Neural progenitor cell (in vitro differentiated cells): Measurements from ENCODE around the gene PRF1. TPM values are rescaled to one million over a fixed set of nuclear protein-coding genes. Genes with fewer than 3 reads are reported as not detected.

Source experiments
- DNase-seq: peaks from one replicate; pipeline ENCODE4 v3.0.0-alpha.2; 2016; ENCODE audit warnings: low spot score
- H2AFZ ChIP-seq: fragments of 200-600 bp; sonication (generic); replicated peaks from 2 replicates; pipeline ENCODE4 v1.6.1; 2016; ENCODE audit warnings: antibody characterized with exemption
- H3F3A ChIP-seq: fragments of 200-600 bp; sonication (generic); 2 replicates; pipeline ENCODE4 v1.6.1; 2016; ENCODE audit warnings: antibody characterized with exemption, low read depth
- H3K27ac ChIP-seq: fragments of 200-600 bp; sonication (generic); 2 replicates; pipeline ENCODE4 v1.5.1; 2016; ENCODE audit warnings: mild to moderate bottlenecking
- H3K27me3 ChIP-seq: fragments of 200-600 bp; sonication (generic); 2 replicates; pipeline ENCODE4 v1.6.1; 2016; ENCODE audit warnings: mild to moderate bottlenecking, moderate library complexity
- H3K36me3 ChIP-seq: fragments of 200-600 bp; sonication (generic); 2 replicates; pipeline ENCODE4 v1.5.1; 2016
- H3K4me1 ChIP-seq: fragments of 200-600 bp; sonication (generic); 2 replicates; pipeline ENCODE4 v1.6.1; 2016; ENCODE audit warnings: mixed run types
- H3K4me2 ChIP-seq: fragments of 200-600 bp; sonication (generic); 2 replicates; pipeline ENCODE4 v1.6.1; 2016
- H3K4me3 ChIP-seq: fragments of 200-600 bp; sonication (generic); 2 replicates; pipeline ENCODE4 v1.5.1; 2016
- H3K79me2 ChIP-seq: fragments of 200-600 bp; sonication (generic); 2 replicates; pipeline ENCODE4 v1.6.1; 2016; ENCODE audit warnings: low read depth
- H3K9ac ChIP-seq: fragments of 200-600 bp; sonication (generic); 2 replicates; pipeline ENCODE4 v1.6.1; 2016
- H3K9me3 ChIP-seq: fragments of 200-600 bp; sonication (generic); 2 replicates; pipeline ENCODE4 v1.5.1; 2016; ENCODE audit warnings: low read depth
- H4K20me1 ChIP-seq: fragments of 200-600 bp; sonication (generic); 2 replicates; pipeline ENCODE4 v1.6.1; 2016; ENCODE audit warnings: low read depth
- H3K27ac Mint-ChIP-seq: 3 replicates; pipeline ENCODE4 v1.8.0; 2021; ENCODE audit warnings: mixed read lengths
- H3K27me3 Mint-ChIP-seq: 2 replicates; pipeline ENCODE4 v1.8.0; 2022; ENCODE audit warnings: low read depth, mild to moderate bottlenecking, inconsistent platforms, moderate library complexity, mixed read lengths; ENCODE audit not compliant: insufficient read depth
- H3K36me3 Mint-ChIP-seq: 3 replicates; pipeline ENCODE4 v1.8.0; 2021; ENCODE audit warnings: mixed read lengths
- H3K4me1 Mint-ChIP-seq: 3 replicates; pipeline ENCODE4 v1.8.0; 2021; ENCODE audit warnings: mixed read lengths
- H3K4me3 Mint-ChIP-seq: 3 replicates; pipeline ENCODE4 v1.8.0; 2021; ENCODE audit warnings: mild to moderate bottlenecking, moderate library complexity, mixed read lengths
- H3K9me3 Mint-ChIP-seq: 3 replicates; pipeline ENCODE4 v1.8.0; 2020; ENCODE audit warnings: mixed read lengths
- EZH2 ChIP-seq: fragments of 200-600 bp; sonication (generic); IDR thresholded peaks from 2 replicates; pipeline ENCODE4 v1.6.1; 2017; ENCODE audit warnings: antibody characterized with exemption, mild to moderate bottlenecking, moderate library complexity
- EZH2phosphoT487 ChIP-seq: fragments of 200-600 bp; sonication (generic); IDR thresholded peaks from 2 replicates; pipeline ENCODE4 v1.6.1; 2017; ENCODE audit warnings: antibody characterized with exemption
- total RNA-seq: library from RNA; depleted of rRNA; stranded (reverse); fragments of >200 nt; gene quantifications from 2 replicates; pipeline ENCODE4 v1.2.3, GENCODE V29; 2015; ENCODE audit warnings: low replicate concordance
- TF ChIP-seq, protein P1 (sequence below): fragments of 200-600 bp; sonication (generic); IDR thresholded peaks from 2 replicates; pipeline ENCODE4 v1.5.1; 2017; ENCODE audit warnings: antibody characterized with exemption, mild to moderate bottlenecking

Gene PRF1
- total RNA-seq, 1 donor from 2014 or later = not detected

DNA sequence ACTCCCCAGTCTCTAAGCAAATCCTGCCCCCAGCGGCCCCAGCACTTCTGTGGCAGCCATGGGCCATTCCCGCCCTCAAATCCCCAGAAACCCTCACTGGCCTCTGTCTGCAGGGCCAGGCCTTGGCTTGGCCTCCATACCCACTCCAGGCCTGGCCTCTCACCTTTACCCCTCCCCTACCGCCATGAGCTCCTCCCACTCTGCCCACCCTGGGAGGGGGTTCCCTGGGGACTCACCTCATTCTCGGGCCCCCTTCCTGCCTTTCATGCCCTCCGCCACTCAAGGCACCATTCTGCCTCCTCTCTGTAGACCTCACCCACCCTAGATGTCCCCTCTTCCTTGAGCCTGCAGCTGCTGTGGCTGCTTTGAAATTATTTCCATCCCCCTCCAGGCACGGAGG is 41.0 kb downstream of the PRF1 start:
- peak overlapping the region; percentile 32 for H3K27ac Mint-ChIP-seq

DNA sequence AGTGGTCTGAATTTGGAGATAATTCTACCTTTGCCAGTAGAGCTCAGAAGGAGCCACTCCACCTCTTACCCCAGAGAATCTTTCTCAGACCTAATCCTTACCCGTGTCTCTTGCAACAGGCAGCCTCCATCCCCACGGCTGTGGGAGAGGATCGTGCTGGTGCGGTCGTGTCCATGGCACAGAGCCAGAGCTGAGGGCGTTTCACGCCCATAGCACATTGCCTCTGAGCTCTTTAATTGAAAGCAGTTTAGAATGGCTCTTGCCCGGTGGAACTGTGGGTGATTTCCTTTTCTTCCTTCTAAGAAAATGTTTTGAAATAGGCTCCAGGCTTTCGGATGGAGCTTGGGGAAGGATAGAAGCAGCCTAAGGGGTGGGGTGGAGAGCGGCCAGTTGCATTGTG is 41.5 kb downstream of the PRF1 start:
- Histone ChIP-seq H3K27ac (no peak overlapping the region), H3K27me3 (no peaks in the 10 kb centered on the region), H3F3A (no peaks in the 10 kb centered on the region), H2AFZ (no peak overlapping the region), H3K4me2 (no peak overlapping the region), H3K9ac (no peak overlapping the region), H3K4me3 (no peak overlapping the region), H3K79me2 (no peaks in the 10 kb centered on the region), H3K9me3 (no peaks in the 10 kb centered on the region), H3K4me1 (peaks cover 10% of the 10 kb centered on the region), H4K20me1 (no peaks in the 10 kb centered on the region), H3K36me3 (no peaks in the 10 kb centered on the region)
- no peaks in the 10 kb centered on the region for H3K36me3 Mint-ChIP-seq
- H3K9me3 Mint-ChIP-seq = no peaks in the 10 kb centered on the region
- DNase-seq = no peak
- H3K27ac Mint-ChIP-seq = peak overlapping the region; percentile 72
- peaks cover 39% of the 10 kb centered on the region for H3K4me1 Mint-ChIP-seq
- TF ChIP-seq, protein P1, sequence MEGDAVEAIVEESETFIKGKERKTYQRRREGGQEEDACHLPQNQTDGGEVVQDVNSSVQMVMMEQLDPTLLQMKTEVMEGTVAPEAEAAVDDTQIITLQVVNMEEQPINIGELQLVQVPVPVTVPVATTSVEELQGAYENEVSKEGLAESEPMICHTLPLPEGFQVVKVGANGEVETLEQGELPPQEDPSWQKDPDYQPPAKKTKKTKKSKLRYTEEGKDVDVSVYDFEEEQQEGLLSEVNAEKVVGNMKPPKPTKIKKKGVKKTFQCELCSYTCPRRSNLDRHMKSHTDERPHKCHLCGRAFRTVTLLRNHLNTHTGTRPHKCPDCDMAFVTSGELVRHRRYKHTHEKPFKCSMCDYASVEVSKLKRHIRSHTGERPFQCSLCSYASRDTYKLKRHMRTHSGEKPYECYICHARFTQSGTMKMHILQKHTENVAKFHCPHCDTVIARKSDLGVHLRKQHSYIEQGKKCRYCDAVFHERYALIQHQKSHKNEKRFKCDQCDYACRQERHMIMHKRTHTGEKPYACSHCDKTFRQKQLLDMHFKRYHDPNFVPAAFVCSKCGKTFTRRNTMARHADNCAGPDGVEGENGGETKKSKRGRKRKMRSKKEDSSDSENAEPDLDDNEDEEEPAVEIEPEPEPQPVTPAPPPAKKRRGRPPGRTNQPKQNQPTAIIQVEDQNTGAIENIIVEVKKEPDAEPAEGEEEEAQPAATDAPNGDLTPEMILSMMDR = no peak
- TF ChIP-seq EZH2 (no peak), EZH2phosphoT487 (no peak)
- no peaks in the 10 kb centered on the region for H3K27me3 Mint-ChIP-seq
- no peak overlapping the region for H3K4me3 Mint-ChIP-seq

More for the DNA sequence above, 41.0 kb downstream of the PRF1 start:
- Histone ChIP-seq H3K4me2 (no peak overlapping the region), H3F3A (no peaks in the 10 kb centered on the region), H3K27me3 (no peaks in the 10 kb centered on the region), H2AFZ (no peak overlapping the region), H3K4me1 (peaks cover 10% of the 10 kb centered on the region), H3K27ac (no peak overlapping the region), H3K4me3 (no peak overlapping the region), H3K79me2 (no peaks in the 10 kb centered on the region), H4K20me1 (no peaks in the 10 kb centered on the region), H3K36me3 (no peaks in the 10 kb centered on the region), H3K9ac (no peak overlapping the region), H3K9me3 (no peaks in the 10 kb centered on the region)
- H3K36me3 Mint-ChIP-seq = no peaks in the 10 kb centered on the region
- TF ChIP-seq EZH2phosphoT487 (no peak), EZH2 (no peak)
- TF ChIP-seq, protein P1 = no peak
- no peak for DNase-seq
- peaks cover 3% of the 10 kb centered on the region for H3K27me3 Mint-ChIP-seq
- H3K4me3 Mint-ChIP-seq = no peak overlapping the region
- peaks cover 39% of the 10 kb centered on the region for H3K4me1 Mint-ChIP-seq
- no peaks in the 10 kb centered on the region for H3K9me3 Mint-ChIP-seq

DNA sequence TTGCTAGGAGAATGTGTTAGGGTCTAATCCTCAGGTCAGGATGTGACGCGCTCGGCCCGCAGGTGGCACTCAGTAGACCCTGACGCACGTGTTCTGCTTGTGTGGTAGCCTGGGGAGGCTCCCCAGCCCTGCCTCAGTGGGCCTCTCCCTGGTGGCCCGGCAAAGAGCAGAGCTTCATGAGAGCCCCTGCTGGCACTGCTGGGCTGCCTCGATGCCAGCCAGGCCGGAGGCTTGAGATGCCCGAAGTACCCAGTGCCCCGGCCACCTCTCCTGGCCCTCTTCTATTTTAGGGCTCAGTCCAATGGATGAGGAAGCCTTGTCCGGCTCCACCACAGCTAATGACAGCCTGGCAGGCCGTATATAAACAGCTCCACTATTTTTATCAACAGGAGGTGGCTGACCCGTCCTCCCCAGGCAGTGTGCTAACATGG is 42.0 kb downstream of the PRF1 start:
- Histone ChIP-seq H2AFZ (no peak overlapping the region), H3K4me1 (peaks cover 10% of the 10 kb centered on the region), H3K4me2 (no peak overlapping the region), H3K9me3 (no peaks in the 10 kb centered on the region), H3K36me3 (no peaks in the 10 kb centered on the region), H4K20me1 (no peaks in the 10 kb centered on the region), H3K9ac (no peak overlapping the region), H3K27ac (no peak overlapping the region), H3K27me3 (no peaks in the 10 kb centered on the region), H3K79me2 (no peaks in the 10 kb centered on the region), H3F3A (no peaks in the 10 kb centered on the region), H3K4me3 (no peak overlapping the region)
- TF ChIP-seq EZH2phosphoT487 (no peak), EZH2 (no peak)
- TF ChIP-seq, protein P1 = no peak
- DNase-seq = no peak
- no peak overlapping the region for H3K4me3 Mint-ChIP-seq
- peaks cover 39% of the 10 kb centered on the region for H3K4me1 Mint-ChIP-seq
- H3K9me3 Mint-ChIP-seq = no peaks in the 10 kb centered on the region
- no peaks in the 10 kb centered on the region for H3K36me3 Mint-ChIP-seq
- H3K27ac Mint-ChIP-seq = no peak overlapping the region
- no peaks in the 10 kb centered on the region for H3K27me3 Mint-ChIP-seq
